ENCODE measurements around the gene SEC14L3.

DNA sequence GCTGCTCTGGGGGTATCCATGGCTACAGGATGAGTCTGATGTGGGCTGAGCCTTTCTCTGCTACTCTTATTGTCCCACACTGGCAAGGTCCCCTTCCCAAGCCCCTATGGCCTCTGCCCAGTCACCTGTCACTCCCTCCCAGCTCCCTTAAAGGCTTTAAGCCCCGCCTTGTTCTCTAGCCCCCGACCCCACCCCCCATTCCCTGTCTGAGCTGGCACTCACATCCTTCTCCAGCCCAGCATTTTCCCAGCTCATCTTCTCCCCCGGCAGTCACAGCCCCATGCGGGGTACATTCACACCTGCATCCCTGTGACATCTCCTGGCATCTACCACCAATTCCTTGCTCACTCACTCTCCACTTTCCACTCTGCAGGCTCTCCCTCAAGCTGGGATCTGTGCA lies 41.9 kb downstream of the SEC14L3 start:
- TF ChIP-seq, protein P1, sequence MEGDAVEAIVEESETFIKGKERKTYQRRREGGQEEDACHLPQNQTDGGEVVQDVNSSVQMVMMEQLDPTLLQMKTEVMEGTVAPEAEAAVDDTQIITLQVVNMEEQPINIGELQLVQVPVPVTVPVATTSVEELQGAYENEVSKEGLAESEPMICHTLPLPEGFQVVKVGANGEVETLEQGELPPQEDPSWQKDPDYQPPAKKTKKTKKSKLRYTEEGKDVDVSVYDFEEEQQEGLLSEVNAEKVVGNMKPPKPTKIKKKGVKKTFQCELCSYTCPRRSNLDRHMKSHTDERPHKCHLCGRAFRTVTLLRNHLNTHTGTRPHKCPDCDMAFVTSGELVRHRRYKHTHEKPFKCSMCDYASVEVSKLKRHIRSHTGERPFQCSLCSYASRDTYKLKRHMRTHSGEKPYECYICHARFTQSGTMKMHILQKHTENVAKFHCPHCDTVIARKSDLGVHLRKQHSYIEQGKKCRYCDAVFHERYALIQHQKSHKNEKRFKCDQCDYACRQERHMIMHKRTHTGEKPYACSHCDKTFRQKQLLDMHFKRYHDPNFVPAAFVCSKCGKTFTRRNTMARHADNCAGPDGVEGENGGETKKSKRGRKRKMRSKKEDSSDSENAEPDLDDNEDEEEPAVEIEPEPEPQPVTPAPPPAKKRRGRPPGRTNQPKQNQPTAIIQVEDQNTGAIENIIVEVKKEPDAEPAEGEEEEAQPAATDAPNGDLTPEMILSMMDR (IDR thresholded peaks at IDR 0.05): no peak
- TF ChIP-seq EZH2 (IDR thresholded peaks at IDR 0.05; ENCODE audit: borderline replicate concordance, insufficient read depth, low read depth, low read length, poor library complexity, severe bottlenecking): no peak
